ENCODE data around the gene LIPG.

The LIPG gene

GRCh38 chr18:49560624-49561288, 1.1 kb upstream of the LIPG start (continued):
- 0 out of 2 replicates have a peak, but pooled peaks have one; percentile 13 for TF ChIP-seq ZNF600 (tag by site-specific recombination; IDR thresholded peaks at IDR 0.05)
- TF ChIP-seq FEZF1 (tag by site-specific recombination; IDR thresholded peaks at IDR 0.05) = no peak

DNA sequence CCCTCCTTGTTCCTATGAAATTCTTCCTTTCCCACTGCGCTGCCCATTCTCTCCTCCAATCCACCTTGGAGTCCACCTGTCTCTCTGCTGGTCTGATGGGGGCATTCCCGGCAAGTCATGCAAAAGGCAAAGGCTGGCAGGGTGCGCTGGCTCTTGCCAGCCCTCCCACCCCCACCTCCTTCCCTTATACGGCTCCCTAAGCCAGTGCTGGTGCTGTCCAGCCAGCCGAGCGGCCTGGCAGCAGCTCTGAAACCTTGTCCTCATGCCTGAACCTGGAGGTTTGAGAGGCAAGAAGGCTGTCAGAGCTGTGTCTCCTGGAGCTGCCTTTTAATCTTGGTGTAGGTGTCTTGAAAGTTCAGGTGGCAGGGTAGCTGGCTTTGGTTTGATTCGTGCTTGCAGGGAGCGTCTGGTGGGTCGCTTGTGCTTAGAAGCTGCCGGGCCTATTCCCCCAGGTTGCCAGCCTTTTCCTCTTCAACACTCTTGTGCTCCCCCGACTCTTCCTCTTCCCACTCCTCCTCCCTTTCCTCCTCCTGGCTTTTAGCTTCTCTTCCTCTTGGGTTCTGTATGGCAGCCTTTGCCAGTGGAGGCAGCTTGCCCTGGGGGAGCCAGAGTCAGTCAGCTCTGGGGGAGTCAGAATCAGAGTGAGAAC, 748 bp downstream of the LIPG start:
- H3K4me1 ChIP-seq (ENCODE audit: control insufficient read depth, insufficient read depth, low read length) = peaks cover 9% of the 10 kb centered on the region; the same call in 1 of the 2 replicates
- no peak overlapping the region for H3K4me3 ChIP-seq (ENCODE audit: low read depth, low read length)
- H3K27ac ChIP-seq (ENCODE audit: extremely low read depth, low read depth, low read length) = no peak overlapping the region; the same call in 1 of the 2 replicates
- no peaks in the 10 kb centered on the region for H3K36me3 ChIP-seq (ENCODE audit: control insufficient read depth in 2 of 2, insufficient read depth in 1 of 2, low read length in 2 of 2)
- H3K9me3 ChIP-seq (ENCODE audit: control insufficient read depth, insufficient read depth, low read depth, low read length) = no peaks in the 10 kb centered on the region
- ChIA-PET CTCF (interaction anchor here (1.6 kb wide), 2 partner anchors 163 to 296 kb away, joined by 5 to 6 read pairs; no protein-coding TSS in a partner anchor), POLR2A (interaction anchor here (1.1 kb wide), 1 partner anchor 164 kb away, joined by 3 read pairs; no protein-coding TSS in a partner anchor)
- peak; percentile 88 for TF ChIP-seq REST (tag by site-specific recombination; IDR thresholded peaks at IDR 0.05)
- TF ChIP-seq, protein P1, sequence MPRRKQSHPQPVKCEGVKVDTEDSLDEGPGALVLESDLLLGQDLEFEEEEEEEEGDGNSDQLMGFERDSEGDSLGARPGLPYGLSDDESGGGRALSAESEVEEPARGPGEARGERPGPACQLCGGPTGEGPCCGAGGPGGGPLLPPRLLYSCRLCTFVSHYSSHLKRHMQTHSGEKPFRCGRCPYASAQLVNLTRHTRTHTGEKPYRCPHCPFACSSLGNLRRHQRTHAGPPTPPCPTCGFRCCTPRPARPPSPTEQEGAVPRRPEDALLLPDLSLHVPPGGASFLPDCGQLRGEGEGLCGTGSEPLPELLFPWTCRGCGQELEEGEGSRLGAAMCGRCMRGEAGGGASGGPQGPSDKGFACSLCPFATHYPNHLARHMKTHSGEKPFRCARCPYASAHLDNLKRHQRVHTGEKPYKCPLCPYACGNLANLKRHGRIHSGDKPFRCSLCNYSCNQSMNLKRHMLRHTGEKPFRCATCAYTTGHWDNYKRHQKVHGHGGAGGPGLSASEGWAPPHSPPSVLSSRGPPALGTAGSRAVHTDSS (tag by site-specific recombination; IDR thresholded peaks at IDR 0.05) = peak; percentile 42; the same call in 1 of the 2 replicates
- no peak for TF ChIP-seq ZNF624 (tag by site-specific recombination; IDR thresholded peaks at IDR 0.05)

DNA sequence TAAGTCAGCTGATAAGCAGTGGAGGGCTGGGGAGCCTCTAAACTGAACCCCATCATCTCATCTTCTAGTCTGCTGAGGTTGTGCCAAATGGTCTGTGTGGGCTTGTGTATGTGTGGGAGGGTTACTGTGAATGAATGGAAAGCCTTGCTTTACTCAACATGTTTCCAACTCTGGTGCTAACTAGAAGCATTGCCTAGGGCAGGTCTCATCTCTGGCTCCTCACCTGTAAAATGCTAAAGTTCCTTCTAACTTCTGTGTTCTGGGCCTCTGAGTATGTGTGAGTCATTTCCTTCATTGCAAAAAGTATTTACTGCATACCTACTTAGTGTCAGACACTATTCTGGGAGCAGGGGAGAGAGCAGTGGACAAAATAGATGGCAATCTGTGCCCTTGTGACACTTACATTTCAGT, 1.3 kb downstream of the LIPG start:
- Histone ChIP-seq H3K9me3 (ENCODE audit: control insufficient read depth, insufficient read depth, low read depth, low read length) (no peaks in the 10 kb centered on the region), H3K4me1 (ENCODE audit: control insufficient read depth, insufficient read depth, low read length) (peaks cover 9% of the 10 kb centered on the region; the same call in 1 of the 2 replicates), H3K36me3 (ENCODE audit: control insufficient read depth in 2 of 2, insufficient read depth in 1 of 2, low read length in 2 of 2) (no peaks in the 10 kb centered on the region), H3K27ac (ENCODE audit: extremely low read depth, low read depth, low read length) (no peak overlapping the region; the same call in 1 of the 2 replicates), H3K4me3 (ENCODE audit: low read depth, low read length) (no peak overlapping the region)
- peak; percentile 94 for TF ChIP-seq ZFHX2 (tag by site-specific recombination; conservative IDR thresholded peaks at IDR 0.05)
- no peak for TF ChIP-seq ZNF404 (tag by site-specific recombination; IDR thresholded peaks at IDR 0.05)
- peak; percentile 83; the same call in 1 of the 2 replicates for TF ChIP-seq EGR2 (tag by site-specific recombination; IDR thresholded peaks at IDR 0.05; ENCODE audit: low read depth)
- CTCF ChIA-PET = interaction anchor here (1.6 kb wide), 2 partner anchors 163 to 295 kb away, joined by 5 to 6 read pairs; no protein-coding TSS in a partner anchor
- POLR2A ChIA-PET = interaction anchor here (1.1 kb wide), 1 partner anchor 163 kb away, joined by 3 read pairs; no protein-coding TSS in a partner anchor

GRCh38 chr18:49563701-49564517, 2.1 kb downstream of the LIPG start:
- no peaks in the 10 kb centered on the region for H3K36me3 ChIP-seq (ENCODE audit: control insufficient read depth in 2 of 2, insufficient read depth in 1 of 2, low read length in 2 of 2)
- CTCF ChIA-PET = interaction anchor here (1.6 kb wide), 2 partner anchors 162 to 294 kb away, joined by 5 to 6 read pairs; no protein-coding TSS in a partner anchor
- no peaks in the 10 kb centered on the region for H3K9me3 ChIP-seq (ENCODE audit: control insufficient read depth, insufficient read depth, low read depth, low read length)
- H3K27ac ChIP-seq (ENCODE audit: extremely low read depth, low read depth, low read length) = no peak overlapping the region
- POLR2A ChIA-PET = no interaction called here
- H3K4me3 ChIP-seq (ENCODE audit: low read depth, low read length) = no peak overlapping the region
- peaks cover 9% of the 10 kb centered on the region; the same call in 1 of the 2 replicates for H3K4me1 ChIP-seq (ENCODE audit: control insufficient read depth, insufficient read depth, low read length)
- TF ChIP-seq ZNF529 (tag by site-specific recombination; IDR thresholded peaks at IDR 0.05; ENCODE audit: insufficient replicate concordance) (no peak), PRDM1 (tag by site-specific recombination; IDR thresholded peaks at IDR 0.05) (peak; percentile 69), ZNF692 (tag by site-specific recombination; IDR thresholded peaks at IDR 0.05) (0 out of 2 replicates have a peak, but pooled peaks have one; percentile 31), GLIS2 (tag by site-specific recombination; IDR thresholded peaks at IDR 0.05) (no peak)
